ENCODE results near the gene PPP2R5C. TPM values are rescaled to one million over a fixed set of nuclear protein-coding genes. Genes with fewer than 3 reads are reported as not detected.

The PPP2R5C gene
- total RNA-seq, 4 donors from 2014 or later: 143 to 171 (median 169) TPM

GRCh38 chr14:101960225-101960624 lies 198.7 kb downstream of the PPP2R5C start:
- intact Hi-C loops (cut with DNase I; ENCODE audit: low total_unique reads): loop anchor here (5.0 kb wide), 1 partner anchor 127 kb away; the partner anchor contains the start of gene HSP90AA1
- H3K4me3 ChIP-seq: no peak overlapping the region
- TF ChIP-seq POLR2A (IDR thresholded peaks at IDR 0.05) (no peak), CTCF (IDR thresholded peaks at IDR 0.05) (peak in 1 of 4 experiments; percentile 2)

GRCh38 chr14:101961011-101961721 lies 199.7 kb downstream of the PPP2R5C start:
- no peaks in the 10 kb centered on the region for H3K9me3 ChIP-seq
- DNase-seq: peak; percentile 71 to 73
- H3K4me1 ChIP-seq: peaks cover 0 to 3% of the 10 kb centered on the region in 2 donors
- H3K27ac ChIP-seq: no peak overlapping the region
- H3K27me3 ChIP-seq: no peaks in the 10 kb centered on the region
- intact Hi-C loops (cut with DNase I; ENCODE audit: low total_unique reads): loop anchor here (5.0 kb wide), 1 partner anchor 126 kb away; the partner anchor contains the start of gene HSP90AA1
- no peaks in the 10 kb centered on the region for H3K36me3 ChIP-seq
- H3K4me3 ChIP-seq: no peak overlapping the region
- TF ChIP-seq CTCF (IDR thresholded peaks at IDR 0.05): peak; percentile 76 to 91 (median 89)
- no peak for TF ChIP-seq POLR2A (IDR thresholded peaks at IDR 0.05)

More at GRCh38 chr14:101960225-101960624, 198.7 kb downstream of the PPP2R5C start:
- DNase-seq: no peak
- no peaks in the 10 kb centered on the region for H3K27me3 ChIP-seq
- H3K27ac ChIP-seq: no peak overlapping the region
- H3K36me3 ChIP-seq: no peaks in the 10 kb centered on the region
- no peaks in the 10 kb centered on the region for H3K4me1 ChIP-seq
- no peaks in the 10 kb centered on the region for H3K9me3 ChIP-seq

GRCh38 chr14:101961746-101962502 lies 200.4 kb downstream of the PPP2R5C start:
- Histone ChIP-seq H3K9me3 (no peaks in the 10 kb centered on the region), H3K4me1 (peaks cover 0 to 7% of the 10 kb centered on the region in 2 donors), H3K36me3 (no peaks in the 10 kb centered on the region), H3K27me3 (no peaks in the 10 kb centered on the region), H3K4me3 (no peak overlapping the region), H3K27ac (no peak overlapping the region)
- intact Hi-C loops (cut with DNase I; ENCODE audit: low total_unique reads): loop anchor here (5.0 kb wide), 1 partner anchor 125 kb away; the partner anchor contains the start of gene HSP90AA1
- no peak for TF ChIP-seq CTCF (IDR thresholded peaks at IDR 0.05)
- DNase-seq: no peak

- H3K27me3 ChIP-seq: no peaks in the 10 kb centered on the region
- TF ChIP-seq CTCF (IDR thresholded peaks at IDR 0.05) (no peak), POLR2A (IDR thresholded peaks at IDR 0.05) (no peak)
- H3K9me3 ChIP-seq: no peaks in the 10 kb centered on the region
- H3K27ac ChIP-seq: no peak overlapping the region
- H3K4me1 ChIP-seq: peaks cover 0 to 7% of the 10 kb centered on the region in 2 donors
- DNase-seq: peak in 1 of 2 donors; percentile 47
- intact Hi-C loops (cut with DNase I; ENCODE audit: low total_unique reads): loop anchor here (5.0 kb wide), 1 partner anchor 125 kb away; the partner anchor contains the start of gene HSP90AA1
- no peak overlapping the region for H3K4me3 ChIP-seq
- H3K36me3 ChIP-seq: no peaks in the 10 kb centered on the region
Measured at GRCh38 chr14:101962503-101962874, 201.0 kb downstream of the PPP2R5C start.

GRCh38 chr14:101963052-101963451 lies 201.5 kb downstream of the PPP2R5C start:
- H3K4me1 ChIP-seq: peaks cover 0 to 7% of the 10 kb centered on the region in 2 donors
- intact Hi-C loops (cut with DNase I; ENCODE audit: low total_unique reads): loop anchor here (5.0 kb wide), 1 partner anchor 124 kb away; the partner anchor contains the start of gene HSP90AA1
- H3K27ac ChIP-seq: no peak overlapping the region
- no peak for DNase-seq
- no peak overlapping the region for H3K4me3 ChIP-seq
- H3K36me3 ChIP-seq: no peaks in the 10 kb centered on the region
- TF ChIP-seq POLR2A (IDR thresholded peaks at IDR 0.05) (no peak), CTCF (IDR thresholded peaks at IDR 0.05) (no peak)
- no peaks in the 10 kb centered on the region for H3K27me3 ChIP-seq
- H3K9me3 ChIP-seq: no peaks in the 10 kb centered on the region

All from uterus (tissue), 4 donors.